CMK (cell line): ENCODE results near the gene PCIF1.
"Not testable (repeated sequence)": the region's sequence is repeated elsewhere in the genome, so short reads cannot be mapped to it uniquely, and the experiment has no call there.

ENCODE experiments used
- DNase-seq: peaks from one replicate; pipeline ENCODE4 v3.0.0-alpha.2; 2010; ENCODE audit warnings: low read depth

Gene PCIF1

DNA sequence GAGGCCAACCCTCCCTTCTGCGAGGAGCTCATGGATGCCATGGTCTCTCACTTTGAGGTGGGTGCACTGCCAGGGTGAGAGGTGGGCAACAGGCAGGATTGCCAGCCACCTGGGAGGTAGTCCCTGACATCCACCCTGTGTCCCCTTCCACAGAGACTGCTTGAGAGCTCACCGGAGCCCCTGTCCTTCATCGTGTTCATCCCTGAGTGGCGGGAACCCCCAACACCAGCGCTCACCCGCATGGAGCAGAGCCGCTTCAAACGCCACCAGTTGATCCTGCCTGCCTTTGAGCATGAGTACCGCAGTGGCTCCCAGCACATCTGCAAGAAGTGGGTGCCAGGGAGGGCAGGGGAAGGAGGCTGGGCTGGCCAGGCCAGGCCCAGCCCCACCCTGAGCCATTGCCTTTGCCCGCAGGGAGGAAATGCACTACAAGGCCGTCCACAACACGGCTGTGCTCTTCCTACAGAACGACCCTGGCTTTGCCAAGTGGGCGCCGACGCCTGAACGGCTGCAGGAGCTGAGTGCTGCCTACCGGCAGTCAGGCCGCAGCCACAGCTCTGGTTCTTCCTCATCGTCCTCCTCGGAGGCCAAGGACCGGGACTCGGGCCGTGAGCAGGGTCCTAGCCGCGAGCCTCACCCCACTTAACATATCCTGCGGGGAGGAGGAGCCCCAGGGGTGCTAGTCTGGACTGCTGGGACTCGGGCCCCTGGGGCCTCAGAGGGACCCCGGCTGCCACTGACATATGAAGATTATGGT lies 12.8 kb downstream of the PCIF1 start:
- DNase-seq: no peak

DNA sequence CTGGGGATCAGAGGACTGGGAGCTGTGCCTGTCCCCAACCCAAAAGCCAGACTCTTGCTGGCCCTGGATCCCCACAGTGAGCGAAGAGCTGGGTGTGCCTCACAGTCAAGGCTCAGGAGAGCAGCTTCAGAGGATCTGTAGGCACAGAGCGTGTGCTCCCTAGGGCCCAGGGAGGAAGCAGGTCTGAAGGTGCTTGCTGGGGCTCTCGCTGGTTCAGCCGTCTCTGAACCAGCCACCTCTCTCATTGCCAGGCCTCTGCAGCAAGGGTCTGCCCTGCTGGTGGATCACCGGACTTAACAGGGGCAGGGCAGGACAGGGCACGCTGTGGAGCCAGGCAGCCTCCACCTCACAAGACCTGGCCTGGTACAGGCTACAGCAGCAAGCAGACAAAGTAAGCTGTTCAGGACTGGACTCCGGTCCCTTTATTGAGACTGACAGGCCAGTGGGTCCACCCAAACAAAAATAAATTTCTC lies 13.8 kb downstream of the PCIF1 start:
- no peak for DNase-seq

- DNase-seq: no peak
These were observed 14.5 kb downstream of the PCIF1 start for GRCh38 chr20:45948742-45949541.

DNA sequence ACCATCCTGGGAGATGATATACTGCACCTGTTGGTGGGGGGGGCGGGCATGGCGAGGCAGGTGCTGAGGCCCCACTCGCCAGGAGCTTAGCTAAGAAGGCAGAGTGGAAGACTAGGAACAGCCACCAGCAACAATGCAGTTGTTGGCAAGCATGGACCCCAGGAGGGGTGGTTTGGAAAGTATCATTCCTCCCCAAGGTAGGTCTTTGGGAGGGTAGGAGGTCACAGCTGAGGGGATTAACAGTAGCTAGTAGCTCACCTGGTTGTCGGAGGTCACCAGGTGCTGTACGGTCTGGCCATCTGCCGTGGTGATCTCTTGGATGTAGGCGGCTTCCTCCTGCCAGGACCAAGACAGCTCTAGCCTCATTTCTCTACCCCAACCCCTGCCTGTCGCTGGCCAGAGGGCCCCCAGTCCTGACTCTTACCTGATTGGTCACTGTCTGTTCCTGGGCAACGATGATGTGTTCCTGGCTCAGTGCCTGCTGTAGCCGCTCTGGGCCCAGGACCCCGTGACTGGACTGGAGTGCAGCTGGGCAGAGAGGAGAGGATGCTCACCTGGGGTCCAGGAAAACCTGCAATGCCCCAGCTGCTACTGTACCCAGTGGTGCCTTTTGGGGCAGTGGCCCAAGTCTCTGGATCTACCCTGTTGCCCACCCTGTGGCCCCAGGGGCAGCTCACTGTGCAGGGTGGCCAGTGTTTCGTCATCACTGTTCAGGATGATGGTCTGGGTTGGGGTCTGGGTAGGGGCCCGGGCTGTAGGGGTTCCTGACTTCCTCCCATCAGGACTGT lies 15.3 kb downstream of the PCIF1 start:
- DNase-seq: no peak

DNA sequence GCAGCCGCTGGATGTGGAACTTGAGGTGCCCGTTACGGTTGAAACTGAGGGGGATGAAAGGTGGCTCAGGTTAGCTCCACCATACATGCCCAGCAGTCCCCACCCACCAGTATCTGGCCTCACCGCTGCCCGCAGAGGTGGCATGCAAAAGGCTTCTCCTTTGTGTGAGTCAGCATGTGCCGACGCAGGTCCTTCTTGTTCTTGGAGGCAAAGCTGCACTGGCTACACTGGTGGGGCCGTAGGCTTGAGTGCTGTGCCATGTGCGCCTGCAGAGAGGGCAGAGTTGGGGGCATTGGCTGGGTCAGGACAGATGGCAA lies 15.8 kb downstream of the PCIF1 start:
- DNase-seq: no peak

DNA sequence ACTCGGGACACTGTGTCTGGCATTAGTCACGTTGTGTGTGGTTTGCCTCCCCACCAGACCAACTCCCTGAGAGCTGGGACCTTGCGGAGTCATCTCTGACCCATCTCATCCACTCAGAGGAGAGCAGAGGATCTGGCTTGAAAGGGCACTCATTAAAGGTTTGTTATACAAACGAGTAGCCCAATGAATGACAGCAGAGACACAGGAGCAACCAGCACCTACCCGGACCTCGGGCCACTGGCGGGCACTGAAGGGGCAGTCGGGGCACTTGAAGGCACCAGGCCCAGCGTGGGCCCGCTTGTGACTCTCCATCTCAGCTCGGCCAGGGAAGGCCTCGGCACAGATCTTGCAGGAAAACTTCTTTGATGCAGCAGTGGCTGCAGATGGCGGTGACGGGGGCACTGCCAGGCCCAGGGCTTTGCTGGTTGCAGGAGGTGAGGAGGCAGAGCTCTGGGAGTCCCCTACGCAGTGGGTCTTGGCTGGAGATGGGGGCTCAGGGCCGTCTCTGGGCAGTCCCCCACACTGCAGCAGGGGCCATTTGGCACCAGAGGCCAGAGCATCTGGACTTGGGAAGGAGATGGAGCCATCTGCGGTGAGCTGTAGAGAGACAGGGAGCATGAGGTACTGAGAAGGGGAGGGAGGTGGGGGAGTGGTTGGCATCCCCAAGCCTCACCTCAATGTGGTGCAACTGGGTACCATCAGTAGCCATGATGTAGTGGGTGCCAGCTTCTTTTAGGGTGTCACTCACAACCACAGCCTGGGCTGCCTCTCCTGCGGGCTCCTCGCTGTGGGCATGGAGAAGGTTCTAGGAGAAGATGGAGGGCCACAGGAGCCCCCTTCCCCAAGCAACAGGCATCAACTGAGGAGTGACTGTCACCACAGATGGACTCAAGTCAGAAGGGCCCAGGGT lies 17.7 kb downstream of the PCIF1 start:
- no peak for DNase-seq

GRCh38 chr20:45952861-45953260 lies 18.4 kb downstream of the PCIF1 start:
- no peak for DNase-seq

DNA sequence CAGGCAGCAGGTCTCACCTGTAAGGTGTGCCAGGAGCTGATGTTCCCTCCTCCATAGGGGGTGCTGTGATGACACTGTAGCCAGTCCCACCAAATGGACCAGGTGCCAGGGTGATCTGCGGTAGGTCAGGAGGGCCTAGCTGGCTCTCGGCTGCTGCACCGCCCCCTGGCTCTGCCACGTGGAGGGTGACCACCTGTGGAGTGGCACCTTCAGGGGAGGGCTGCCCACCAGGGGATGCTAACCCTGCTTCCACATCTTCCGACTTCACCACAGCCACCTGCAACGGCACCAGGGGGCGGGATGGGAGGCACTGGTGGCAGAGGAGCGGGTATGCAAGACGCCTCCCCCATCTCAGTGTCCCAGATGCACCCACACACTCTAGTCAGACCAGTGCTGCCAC lies 19.2 kb downstream of the PCIF1 start:
- DNase-seq: no peak

- DNase-seq: not testable (repeated sequence)
These were observed 21.8 kb downstream of the PCIF1 start for GRCh38 chr20:45956326-45956725.

DNA sequence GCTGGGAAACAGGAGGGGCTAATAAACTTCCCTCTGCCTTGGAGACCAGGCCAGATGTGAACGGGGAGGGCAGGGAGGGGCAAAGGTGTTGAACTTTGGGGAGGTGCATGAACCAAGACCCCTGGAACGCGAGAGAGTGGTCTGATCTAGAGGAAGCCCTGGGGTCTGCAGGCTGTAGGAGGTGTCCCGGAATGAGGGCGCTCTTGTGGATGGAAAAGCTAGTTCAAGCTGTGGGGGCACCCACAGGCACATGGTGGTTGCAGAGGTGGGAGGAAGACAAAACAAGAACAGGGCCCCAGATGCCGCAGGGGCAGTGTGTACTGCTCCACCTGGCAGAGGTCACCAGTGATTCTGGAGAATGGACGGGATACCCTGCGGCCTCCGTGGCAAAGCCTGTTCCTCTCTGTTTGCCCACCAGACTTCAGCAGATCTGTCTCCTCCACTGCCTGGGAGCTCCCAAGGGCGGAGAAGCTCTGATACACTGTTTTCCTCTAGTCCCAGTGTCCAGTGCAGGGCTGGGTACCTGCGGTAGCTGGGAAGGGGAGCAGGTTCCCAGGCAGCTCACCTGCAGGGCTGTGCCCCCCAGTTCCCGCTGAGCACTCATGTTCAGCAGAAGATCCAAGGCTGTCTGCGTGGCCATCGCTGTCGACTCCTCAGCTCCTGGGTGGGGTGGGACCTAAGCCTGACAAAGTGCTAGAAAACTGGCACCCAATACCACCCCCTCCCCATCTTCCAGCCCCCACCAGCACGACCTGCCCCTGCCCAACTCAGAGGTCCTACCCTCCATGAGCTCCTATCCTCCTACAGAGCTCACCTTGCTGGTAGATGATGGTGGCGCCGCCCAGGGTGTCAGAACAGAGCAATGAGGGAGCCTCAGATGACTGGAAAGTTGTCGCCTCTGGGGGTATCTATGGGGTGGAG lies 22.8 kb downstream of the PCIF1 start:
- DNase-seq: no peak

DNA sequence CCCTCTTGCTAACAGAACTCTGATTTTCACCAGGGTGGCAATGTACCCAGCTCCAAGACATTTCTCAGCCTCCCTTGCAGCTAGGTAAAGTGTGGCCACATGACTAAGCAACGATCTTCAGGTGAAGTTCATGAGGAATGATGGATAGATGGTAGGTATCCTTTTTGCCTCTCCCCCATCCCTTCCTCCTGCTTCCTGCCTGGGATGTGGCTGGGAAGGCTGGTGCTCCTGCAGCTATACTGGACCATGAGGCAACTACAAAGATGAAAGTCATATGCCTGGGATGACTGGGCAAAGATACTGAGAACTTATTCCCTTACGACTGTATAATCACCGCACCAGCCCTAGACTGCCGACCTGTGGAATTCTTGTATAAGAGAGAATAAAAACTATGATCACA lies 24.1 kb downstream of the PCIF1 start:
- DNase-seq: no peak

GRCh38 chr20:45959126-45959525 lies 24.6 kb downstream of the PCIF1 start:
- no peak for DNase-seq

GRCh38 chr20:45959956-45960630 lies 25.6 kb downstream of the PCIF1 start:
- no peak for DNase-seq

DNA sequence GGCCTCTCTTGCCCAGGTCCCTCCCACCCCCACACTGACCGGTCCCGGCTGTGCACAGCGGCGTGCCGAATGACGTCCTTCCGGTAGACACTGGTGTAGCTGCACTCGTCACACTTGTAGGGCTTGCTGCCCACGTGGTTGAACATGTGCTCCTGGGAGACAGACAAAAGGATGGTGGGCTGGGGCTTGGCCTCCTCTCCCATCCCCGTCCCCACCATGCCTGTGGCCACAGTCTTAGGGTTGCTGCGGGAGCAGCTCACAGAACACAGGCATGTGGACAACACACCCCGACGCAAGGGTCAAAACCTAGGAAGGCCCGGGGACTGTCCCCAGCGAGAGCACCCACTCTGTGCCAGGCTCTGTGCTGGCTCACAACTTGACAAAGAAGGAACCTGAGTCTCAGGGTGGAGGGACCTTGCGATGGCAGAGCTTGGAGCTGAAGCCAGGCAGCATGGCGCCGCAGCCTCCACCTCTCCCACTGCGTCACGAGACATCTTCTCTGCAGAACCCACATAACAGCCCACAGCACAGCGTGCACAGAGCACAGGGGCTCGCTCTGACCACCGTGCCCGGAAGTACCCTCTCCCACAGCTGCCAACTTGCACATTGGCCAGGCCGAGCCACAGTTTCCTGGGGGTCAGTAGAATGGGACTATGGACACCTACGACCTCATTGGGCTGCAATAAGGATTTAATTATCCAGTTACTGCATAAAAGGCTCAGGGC lies 27.7 kb downstream of the PCIF1 start:
- no peak for DNase-seq

DNA sequence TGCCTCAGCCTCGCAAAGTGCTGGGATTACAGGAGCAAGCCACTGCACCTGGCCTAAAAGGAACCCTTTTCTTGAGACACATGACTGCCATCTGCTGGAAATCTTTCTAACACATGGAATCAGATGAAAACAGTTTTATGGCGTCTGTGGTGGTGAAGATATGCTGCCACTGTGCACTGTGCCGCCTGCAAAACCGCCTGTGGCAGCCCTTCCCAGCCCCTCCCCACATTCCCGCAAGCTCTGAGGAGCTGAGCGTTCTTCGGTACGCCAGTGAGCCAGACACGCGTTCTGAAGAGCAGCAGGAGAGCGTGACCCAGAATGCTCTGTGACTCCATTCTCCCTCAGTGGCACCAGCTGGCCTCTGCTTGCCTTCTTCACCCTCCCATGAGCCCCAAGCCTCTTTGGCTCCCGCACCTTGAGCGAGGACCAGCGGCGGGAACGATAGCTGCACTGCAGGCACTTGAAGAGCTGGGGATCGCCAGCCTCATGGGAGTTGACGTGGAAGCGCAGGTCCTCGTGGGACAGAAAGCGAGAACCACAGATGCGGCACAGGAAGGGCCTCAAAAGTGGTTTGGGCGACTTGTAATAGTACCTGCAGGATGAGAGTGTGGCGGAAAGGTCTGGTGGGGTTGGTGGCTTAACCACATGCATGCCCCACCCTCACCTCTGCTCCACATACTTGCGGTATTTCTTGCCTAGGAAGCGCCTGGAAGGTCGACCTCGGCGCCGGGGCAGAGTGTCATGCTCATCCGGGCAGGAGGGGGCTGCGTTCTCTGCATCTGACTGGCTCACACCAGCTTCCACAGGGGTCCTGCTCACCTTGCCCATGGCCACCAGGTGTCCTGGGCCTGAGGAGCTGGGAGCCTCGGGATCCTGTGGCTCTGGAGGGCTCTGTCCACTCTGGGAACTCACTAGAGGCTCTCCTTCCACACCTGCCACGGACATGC lies 28.8 kb downstream of the PCIF1 start:
- DNase-seq: no peak

DNA sequence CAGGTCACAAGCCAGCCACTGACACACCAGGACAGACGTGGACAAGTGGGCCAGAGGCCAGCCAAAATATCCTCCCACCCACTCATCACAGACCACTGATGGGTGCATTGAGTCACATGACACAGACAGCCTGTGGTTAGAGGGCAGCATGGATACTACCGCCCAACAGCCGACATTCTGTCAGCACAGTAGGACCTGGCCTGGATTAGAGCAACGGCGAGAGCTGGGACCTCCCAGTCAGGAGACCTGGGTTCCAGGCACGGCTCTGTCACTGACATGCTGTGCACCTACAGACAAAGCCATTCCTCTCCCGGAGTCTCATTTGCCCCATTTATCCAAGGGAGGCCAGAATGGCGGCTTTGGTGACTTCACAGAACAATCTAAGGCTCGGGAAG lies 29.5 kb downstream of the PCIF1 start:
- DNase-seq: no peak

DNA sequence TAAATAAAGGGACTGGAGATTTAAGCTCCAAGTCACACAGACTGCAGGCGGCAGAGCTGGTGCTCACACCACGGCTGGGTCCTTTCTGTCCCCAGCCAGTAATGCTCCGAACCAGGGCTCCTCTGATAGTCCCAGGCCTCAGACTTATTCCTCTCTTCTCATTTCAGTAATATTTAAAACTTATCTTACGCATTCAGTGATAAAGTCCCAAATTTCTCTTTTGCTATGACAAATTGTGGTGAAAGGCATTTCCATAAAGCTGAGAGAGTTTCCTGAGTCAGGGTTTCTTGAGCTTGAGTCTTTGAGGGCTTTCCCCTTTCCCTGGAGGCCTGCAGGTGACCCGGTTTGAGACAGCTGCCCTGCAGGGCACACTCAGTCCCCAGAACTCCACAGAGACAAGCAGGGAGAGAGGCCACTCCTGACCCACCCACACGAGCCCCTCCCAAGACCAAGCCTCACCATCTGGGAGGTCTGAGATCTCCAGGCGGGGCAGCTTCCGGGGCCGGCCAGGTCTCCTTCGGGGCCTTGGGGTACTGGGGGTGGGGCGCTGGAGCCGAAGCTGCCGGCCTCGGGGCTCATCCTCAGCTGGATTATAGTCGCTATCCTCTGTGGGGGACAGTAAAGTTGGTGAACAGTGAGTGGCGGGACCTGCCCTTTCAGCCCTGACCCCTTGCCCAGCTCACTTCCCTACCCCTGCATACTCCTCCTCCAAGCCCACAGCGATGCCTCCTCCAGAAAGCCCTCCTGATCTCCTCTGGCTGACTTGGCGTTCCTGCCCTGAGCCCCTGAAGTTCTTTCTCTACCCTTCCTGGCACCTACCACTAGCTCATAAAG lies 30.9 kb downstream of the PCIF1 start:
- DNase-seq: no peak
